PFSK-1 (cell line): ENCODE data around the gene ADAM12.

Experiments used
- FOXP2 ChIP-seq: optimal IDR thresholded peaks from 2 replicates; pipeline ENCODE3; 2011; ENCODE audit warnings: borderline replicate concordance, control low read depth, inconsistent platforms; ENCODE audit not compliant: insufficient read depth; ENCODE audit errors: extremely low read length, extremely low read depth
- POLR2AphosphoS5 ChIP-seq: IDR thresholded peaks from 2 replicates; pipeline ENCODE4 v1.6.1; 2012; ENCODE audit warnings: low read depth, mild to moderate bottlenecking, control low read depth, low read length, moderate library complexity
- SIN3A ChIP-seq: IDR thresholded peaks from 2 replicates; pipeline ENCODE4 v1.6.1; 2012; ENCODE audit warnings: mild to moderate bottlenecking, low read length, moderate library complexity, borderline replicate concordance; ENCODE audit not compliant: insufficient read depth
- TAF1 ChIP-seq: IDR thresholded peaks from 2 replicates; pipeline ENCODE4 v1.6.1; 2012; ENCODE audit warnings: low read length, control low read depth, borderline replicate concordance; ENCODE audit not compliant: insufficient read depth
- TF ChIP-seq, protein P1 (sequence below), 2 experiments: IDR thresholded peaks; 2 replicates each; pipeline versions ENCODE4 v1.6.1 to v1.8.0; 2011 to 2012; ENCODE audit warnings: low read depth in 2 of 2, low read length in 2 of 2, control low read depth in 1 of 2, inconsistent platforms in 1 of 2, mild to moderate bottlenecking in 1 of 2, moderate library complexity in 1 of 2; ENCODE audit not compliant: insufficient read depth in 1 of 2

Gene ADAM12

DNA sequence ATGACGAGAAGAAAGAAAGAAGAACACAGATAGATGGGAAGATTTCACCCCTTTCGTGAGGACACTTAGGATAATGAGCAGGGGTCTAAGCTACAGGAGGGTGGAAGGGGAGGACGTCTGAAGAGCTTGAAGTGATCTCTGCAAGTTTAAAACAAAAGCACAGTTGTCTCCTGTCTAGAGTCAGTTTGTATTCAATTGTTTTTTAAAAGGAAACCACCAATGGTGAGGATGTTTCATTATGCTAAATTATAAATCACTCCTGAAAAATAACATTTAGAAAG is 85.9 kb downstream of the ADAM12 start:
- TF ChIP-seq TAF1, result no peak
- no peak for TF ChIP-seq POLR2AphosphoS5
- TF ChIP-seq SIN3A, result no peak
- no peak for TF ChIP-seq FOXP2
- TF ChIP-seq, protein P1, sequence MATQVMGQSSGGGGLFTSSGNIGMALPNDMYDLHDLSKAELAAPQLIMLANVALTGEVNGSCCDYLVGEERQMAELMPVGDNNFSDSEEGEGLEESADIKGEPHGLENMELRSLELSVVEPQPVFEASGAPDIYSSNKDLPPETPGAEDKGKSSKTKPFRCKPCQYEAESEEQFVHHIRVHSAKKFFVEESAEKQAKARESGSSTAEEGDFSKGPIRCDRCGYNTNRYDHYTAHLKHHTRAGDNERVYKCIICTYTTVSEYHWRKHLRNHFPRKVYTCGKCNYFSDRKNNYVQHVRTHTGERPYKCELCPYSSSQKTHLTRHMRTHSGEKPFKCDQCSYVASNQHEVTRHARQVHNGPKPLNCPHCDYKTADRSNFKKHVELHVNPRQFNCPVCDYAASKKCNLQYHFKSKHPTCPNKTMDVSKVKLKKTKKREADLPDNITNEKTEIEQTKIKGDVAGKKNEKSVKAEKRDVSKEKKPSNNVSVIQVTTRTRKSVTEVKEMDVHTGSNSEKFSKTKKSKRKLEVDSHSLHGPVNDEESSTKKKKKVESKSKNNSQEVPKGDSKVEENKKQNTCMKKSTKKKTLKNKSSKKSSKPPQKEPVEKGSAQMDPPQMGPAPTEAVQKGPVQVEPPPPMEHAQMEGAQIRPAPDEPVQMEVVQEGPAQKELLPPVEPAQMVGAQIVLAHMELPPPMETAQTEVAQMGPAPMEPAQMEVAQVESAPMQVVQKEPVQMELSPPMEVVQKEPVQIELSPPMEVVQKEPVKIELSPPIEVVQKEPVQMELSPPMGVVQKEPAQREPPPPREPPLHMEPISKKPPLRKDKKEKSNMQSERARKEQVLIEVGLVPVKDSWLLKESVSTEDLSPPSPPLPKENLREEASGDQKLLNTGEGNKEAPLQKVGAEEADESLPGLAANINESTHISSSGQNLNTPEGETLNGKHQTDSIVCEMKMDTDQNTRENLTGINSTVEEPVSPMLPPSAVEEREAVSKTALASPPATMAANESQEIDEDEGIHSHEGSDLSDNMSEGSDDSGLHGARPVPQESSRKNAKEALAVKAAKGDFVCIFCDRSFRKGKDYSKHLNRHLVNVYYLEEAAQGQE (IDR thresholded peaks at IDR 0.05; ENCODE audit: insufficient read depth in 1 of 2, low read depth in 2 of 2, low read length in 2 of 2), result no peak

DNA sequence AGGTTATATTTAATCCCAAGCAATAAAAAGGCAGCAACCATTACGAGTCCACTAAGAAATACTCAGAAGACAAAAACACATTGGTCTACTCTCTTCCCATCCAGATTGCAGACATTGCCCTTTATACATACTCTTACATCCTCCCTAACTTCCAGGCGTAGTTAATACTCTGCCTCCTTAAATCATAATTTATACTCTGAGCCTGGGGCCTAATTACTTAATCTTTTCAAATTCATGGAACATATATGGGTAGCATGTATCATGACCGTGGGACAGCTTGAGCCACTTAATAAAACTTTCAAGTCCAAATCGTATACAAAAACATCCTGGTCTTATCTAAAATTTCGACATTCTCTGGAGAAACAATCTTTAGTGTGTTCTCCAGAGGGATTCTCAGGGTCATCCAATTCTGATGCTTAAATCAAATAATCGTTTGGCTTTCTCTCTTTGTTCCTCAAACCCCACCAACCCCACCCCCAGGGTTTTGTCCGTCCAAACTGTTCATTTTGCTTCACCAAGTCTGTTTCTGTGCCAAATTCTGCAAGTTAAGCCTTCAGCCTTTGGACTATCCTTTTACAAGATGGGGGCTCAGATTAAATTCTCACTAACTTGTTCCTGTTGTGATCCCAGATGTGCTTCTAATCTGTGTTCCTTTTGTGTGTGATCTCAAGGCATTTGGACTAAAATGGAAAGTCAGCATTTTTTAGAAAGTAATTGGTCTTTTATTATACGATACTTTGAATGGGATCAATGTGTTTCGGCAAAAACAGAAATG is 86.4 kb downstream of the ADAM12 start:
- TF ChIP-seq, protein P1 (IDR thresholded peaks at IDR 0.05; ENCODE audit: insufficient read depth in 1 of 2, low read depth in 2 of 2, low read length in 2 of 2), result no peak
- TF ChIP-seq SIN3A (no peak), TAF1 (no peak), POLR2AphosphoS5 (no peak), FOXP2 (no peak)

DNA sequence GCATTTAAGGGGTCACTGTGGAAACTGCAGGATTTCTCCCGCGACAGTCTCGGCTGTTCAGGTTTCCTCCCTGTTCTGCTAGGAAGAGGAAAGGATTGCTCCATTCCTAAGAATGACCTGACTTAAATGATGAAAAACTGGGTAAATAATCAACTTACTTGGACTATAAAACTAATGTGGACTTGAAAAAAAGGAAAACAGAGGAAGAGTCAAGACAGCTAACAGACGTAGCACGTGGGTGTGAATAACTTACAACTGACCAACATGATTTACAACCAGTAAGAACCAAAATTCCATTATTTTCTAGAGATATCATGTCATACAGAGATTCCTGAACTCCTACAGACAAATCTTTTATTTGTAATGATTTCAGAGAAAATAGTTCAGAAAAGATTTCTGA is 93.8 kb downstream of the ADAM12 start:
- TF ChIP-seq, protein P1 (IDR thresholded peaks at IDR 0.05; ENCODE audit: insufficient read depth in 1 of 2, low read depth in 2 of 2, low read length in 2 of 2), result no peak
- no peak for TF ChIP-seq POLR2AphosphoS5
- TF ChIP-seq SIN3A, result no peak
- no peak for TF ChIP-seq FOXP2
- TF ChIP-seq TAF1, result no peak

DNA sequence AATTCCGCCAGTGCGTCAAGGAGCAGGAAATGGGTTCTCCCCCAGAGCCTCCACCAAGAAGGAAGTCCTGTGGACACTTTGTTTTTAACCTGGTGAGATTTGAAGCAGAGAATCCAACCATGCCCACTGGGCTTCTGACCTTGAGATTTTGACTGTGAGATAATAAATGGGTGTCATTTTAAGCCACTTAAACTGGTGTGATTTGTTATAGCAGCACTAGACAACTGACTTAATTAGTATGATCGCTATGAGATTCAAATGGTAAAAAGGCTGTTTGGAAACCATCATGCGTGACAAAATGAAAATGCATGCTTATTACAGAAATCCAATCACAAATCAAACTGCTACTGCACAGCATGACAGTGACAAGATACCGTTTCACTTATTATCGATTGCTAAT is 98.0 kb downstream of the ADAM12 start:
- no peak for TF ChIP-seq POLR2AphosphoS5
- no peak for TF ChIP-seq FOXP2
- TF ChIP-seq, protein P1 (IDR thresholded peaks at IDR 0.05; ENCODE audit: insufficient read depth in 1 of 2, low read depth in 2 of 2, low read length in 2 of 2), result no peak
- TF ChIP-seq SIN3A, result no peak
- no peak for TF ChIP-seq TAF1
